Activated naive CD4-positive, alpha-beta T cell treated with anti-CD3 and anti-CD28 coated beads, Interleukin-2, amount 50 U/mL, for 24 hours (primary cell): ENCODE measurements around the gene IYD.

Experiments used
- H3K27ac Mint-ChIP-seq: one replicate; pipeline ENCODE4 v1.8.0; 2021; ENCODE audit warnings: mild to moderate bottlenecking, mixed read lengths
- H3K27me3 Mint-ChIP-seq: one replicate; pipeline ENCODE4 v1.8.0; 2021; ENCODE audit warnings: mixed read lengths
- H3K36me3 Mint-ChIP-seq: one replicate; pipeline ENCODE4 v1.8.0; 2021; ENCODE audit warnings: mixed read lengths
- H3K4me1 Mint-ChIP-seq: one replicate; pipeline ENCODE4 v1.8.0; 2021; ENCODE audit warnings: mixed read lengths
- H3K4me3 Mint-ChIP-seq: one replicate; pipeline ENCODE4 v1.8.0; 2021; ENCODE audit warnings: mild to moderate bottlenecking, mixed read lengths
- H3K9me3 Mint-ChIP-seq: one replicate; pipeline ENCODE4 v1.8.0; 2021; ENCODE audit warnings: mixed read lengths

The IYD gene

GRCh38 chr6:150336708-150337107, 32.1 kb upstream of the IYD start:
- Mint-ChIP-seq H3K36me3 (no peaks in the 10 kb centered on the region), H3K4me3 (no peak overlapping the region), H3K9me3 (no peaks in the 10 kb centered on the region), H3K27me3 (peaks cover 9% of the 10 kb centered on the region), H3K4me1 (no peaks in the 10 kb centered on the region), H3K27ac (no peak overlapping the region)

DNA sequence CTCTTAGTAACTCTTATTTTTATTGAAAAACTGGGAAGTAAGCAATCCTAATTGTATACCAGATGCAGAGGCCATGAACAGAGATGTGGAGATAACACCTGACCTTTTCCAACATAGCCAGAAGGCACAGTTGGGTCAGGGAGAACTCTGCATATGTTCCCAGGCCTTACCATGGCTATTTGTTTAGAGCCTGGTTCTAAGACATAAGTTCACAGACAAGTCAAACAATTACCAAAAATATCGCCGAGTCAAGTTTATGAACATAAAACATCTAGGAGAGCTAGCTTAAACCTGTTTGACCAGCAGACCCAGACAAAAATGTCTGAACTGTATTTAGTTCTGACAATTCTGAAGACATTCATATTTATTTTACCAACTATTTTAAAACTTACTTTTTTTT, 26.7 kb upstream of the IYD start:
- Mint-ChIP-seq H3K4me1 (no peaks in the 10 kb centered on the region), H3K27me3 (peaks cover 9% of the 10 kb centered on the region), H3K9me3 (no peaks in the 10 kb centered on the region), H3K36me3 (no peaks in the 10 kb centered on the region), H3K27ac (no peak overlapping the region), H3K4me3 (no peak overlapping the region)

- Mint-ChIP-seq H3K27ac (no peak overlapping the region), H3K36me3 (no peaks in the 10 kb centered on the region), H3K4me1 (no peaks in the 10 kb centered on the region), H3K27me3 (peaks cover 9% of the 10 kb centered on the region), H3K4me3 (no peak overlapping the region), H3K9me3 (no peaks in the 10 kb centered on the region)
Measured at GRCh38 chr6:150343434-150343833, 25.4 kb upstream of the IYD start.

- no peaks in the 10 kb centered on the region for H3K36me3 Mint-ChIP-seq
- peaks cover 7% of the 10 kb centered on the region for H3K27me3 Mint-ChIP-seq
- H3K4me3 Mint-ChIP-seq: no peak overlapping the region
- no peaks in the 10 kb centered on the region for H3K4me1 Mint-ChIP-seq
- H3K9me3 Mint-ChIP-seq: no peaks in the 10 kb centered on the region
- no peak overlapping the region for H3K27ac Mint-ChIP-seq
Measured at GRCh38 chr6:150345781-150346180, 23.0 kb upstream of the IYD start.

DNA sequence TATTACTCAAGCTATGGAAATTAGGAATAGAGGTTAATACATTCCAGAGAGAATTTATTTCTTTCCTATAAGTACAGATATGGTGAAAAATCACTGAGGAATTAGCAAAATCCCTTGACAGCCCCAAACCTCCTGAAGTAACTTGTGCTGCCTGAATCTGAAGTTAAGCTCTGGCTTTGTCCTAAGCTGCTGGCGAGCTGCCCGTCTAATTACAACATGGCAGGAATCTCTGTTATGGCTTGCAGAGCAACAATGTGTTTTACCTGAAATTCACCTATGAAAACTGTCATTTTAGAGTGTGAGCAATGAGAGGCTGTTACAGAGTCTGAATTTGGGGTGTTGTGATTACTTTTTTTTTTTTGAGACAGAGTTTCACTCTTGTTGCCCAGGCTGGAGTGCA, 22.5 kb upstream of the IYD start:
- no peaks in the 10 kb centered on the region for H3K36me3 Mint-ChIP-seq
- H3K4me3 Mint-ChIP-seq: no peak overlapping the region
- no peak overlapping the region for H3K27ac Mint-ChIP-seq
- H3K4me1 Mint-ChIP-seq: no peaks in the 10 kb centered on the region
- peaks cover 3% of the 10 kb centered on the region for H3K27me3 Mint-ChIP-seq
- no peaks in the 10 kb centered on the region for H3K9me3 Mint-ChIP-seq

GRCh38 chr6:150347845-150348244, 21.0 kb upstream of the IYD start:
- no peak overlapping the region for H3K4me3 Mint-ChIP-seq
- H3K27me3 Mint-ChIP-seq: peaks cover 1% of the 10 kb centered on the region
- no peak overlapping the region for H3K27ac Mint-ChIP-seq
- H3K9me3 Mint-ChIP-seq: no peaks in the 10 kb centered on the region
- no peaks in the 10 kb centered on the region for H3K4me1 Mint-ChIP-seq
- H3K36me3 Mint-ChIP-seq: no peaks in the 10 kb centered on the region

DNA sequence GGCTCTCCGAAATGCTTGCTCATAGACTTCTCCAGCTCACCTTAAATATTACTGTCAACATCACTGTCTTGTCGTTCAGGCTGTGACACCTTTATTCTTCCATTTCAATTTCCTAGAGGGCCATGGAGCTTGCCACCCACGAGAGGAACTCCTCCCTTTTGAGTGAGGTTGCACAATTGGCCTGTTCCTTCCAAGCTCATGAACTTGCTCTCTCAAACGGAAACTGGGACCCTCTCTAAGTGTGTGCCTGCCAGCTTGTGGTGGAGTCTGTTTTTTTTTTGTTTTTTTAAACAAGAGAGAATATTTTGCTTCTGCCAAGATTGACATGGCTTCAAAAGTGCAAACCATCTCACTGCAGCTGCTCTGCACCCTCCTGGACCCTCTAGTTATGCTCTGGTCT, 19.3 kb upstream of the IYD start:
- no peak overlapping the region for H3K4me3 Mint-ChIP-seq
- no peaks in the 10 kb centered on the region for H3K4me1 Mint-ChIP-seq
- H3K9me3 Mint-ChIP-seq: no peaks in the 10 kb centered on the region
- no peaks in the 10 kb centered on the region for H3K36me3 Mint-ChIP-seq
- H3K27ac Mint-ChIP-seq: no peak overlapping the region
- peaks cover 1% of the 10 kb centered on the region for H3K27me3 Mint-ChIP-seq

DNA sequence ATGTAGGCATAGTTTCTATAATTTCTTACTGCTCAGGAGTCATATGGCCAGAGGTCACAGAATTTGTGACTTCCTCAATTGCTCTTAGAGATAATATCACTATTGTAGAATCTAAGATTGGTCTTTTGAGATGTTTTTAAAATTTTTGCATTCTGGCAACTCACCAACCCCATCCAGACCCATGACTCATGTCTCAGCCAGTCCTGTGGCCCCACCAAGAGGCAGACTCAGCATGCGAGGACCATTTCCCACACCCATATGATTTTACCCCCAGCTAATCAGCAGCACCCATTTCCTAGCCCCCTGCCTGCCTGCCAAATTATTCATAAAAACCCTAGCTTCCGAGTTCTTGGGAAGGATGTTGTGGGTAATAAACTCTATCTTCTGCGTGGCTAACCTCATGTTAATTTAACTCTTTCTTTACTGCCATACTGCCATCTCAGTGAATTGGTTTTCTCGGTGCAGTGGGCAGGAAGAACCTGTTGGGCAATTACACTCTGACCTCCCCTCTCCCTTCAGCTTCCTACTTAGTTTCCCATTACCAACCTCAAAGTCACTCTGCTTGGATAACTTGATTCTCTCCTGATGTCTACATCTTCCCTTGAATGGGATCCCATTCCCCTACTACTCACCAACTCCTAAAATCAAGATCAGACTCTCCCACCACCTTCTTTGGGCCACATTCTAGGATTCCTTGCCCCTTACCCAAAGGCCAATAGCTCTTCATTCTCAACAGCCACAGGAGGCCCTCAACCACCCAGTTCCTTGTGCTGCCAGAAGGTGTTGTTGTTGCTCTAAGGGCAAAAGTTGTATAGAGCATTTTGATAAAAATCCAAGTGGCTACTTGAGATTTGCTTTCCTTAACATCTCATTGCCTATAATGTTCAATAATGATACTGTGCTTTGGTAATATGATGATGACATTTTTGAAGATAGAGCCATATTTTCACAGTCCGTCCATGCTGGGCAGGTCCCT, 16.2 kb upstream of the IYD start:
- no peaks in the 10 kb centered on the region for H3K9me3 Mint-ChIP-seq
- H3K36me3 Mint-ChIP-seq: no peaks in the 10 kb centered on the region
- no peak overlapping the region for H3K4me3 Mint-ChIP-seq
- H3K27me3 Mint-ChIP-seq: peaks cover 1% of the 10 kb centered on the region
- no peaks in the 10 kb centered on the region for H3K4me1 Mint-ChIP-seq
- no peak overlapping the region for H3K27ac Mint-ChIP-seq

DNA sequence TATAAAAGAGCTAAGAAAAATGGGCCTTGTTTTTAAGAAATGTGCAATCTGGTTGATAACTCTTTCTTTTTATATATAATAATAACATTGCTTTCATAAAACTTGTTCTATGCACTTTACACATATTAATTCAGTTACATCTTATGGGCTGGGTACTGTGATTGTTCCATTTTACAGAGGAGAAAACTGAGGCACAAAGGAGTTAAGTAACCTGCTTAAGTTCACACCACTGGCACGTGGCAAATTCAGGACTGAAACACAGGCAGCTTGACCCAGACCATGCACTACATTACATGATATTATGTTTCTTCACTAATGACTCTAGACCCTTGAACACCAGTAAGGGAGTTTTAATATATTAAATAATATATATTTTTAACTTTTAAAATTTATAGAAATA, 15.4 kb upstream of the IYD start:
- Mint-ChIP-seq H3K36me3 (no peaks in the 10 kb centered on the region), H3K4me3 (no peak overlapping the region), H3K4me1 (no peaks in the 10 kb centered on the region), H3K27me3 (peaks cover 1% of the 10 kb centered on the region), H3K27ac (no peak overlapping the region), H3K9me3 (no peaks in the 10 kb centered on the region)

DNA sequence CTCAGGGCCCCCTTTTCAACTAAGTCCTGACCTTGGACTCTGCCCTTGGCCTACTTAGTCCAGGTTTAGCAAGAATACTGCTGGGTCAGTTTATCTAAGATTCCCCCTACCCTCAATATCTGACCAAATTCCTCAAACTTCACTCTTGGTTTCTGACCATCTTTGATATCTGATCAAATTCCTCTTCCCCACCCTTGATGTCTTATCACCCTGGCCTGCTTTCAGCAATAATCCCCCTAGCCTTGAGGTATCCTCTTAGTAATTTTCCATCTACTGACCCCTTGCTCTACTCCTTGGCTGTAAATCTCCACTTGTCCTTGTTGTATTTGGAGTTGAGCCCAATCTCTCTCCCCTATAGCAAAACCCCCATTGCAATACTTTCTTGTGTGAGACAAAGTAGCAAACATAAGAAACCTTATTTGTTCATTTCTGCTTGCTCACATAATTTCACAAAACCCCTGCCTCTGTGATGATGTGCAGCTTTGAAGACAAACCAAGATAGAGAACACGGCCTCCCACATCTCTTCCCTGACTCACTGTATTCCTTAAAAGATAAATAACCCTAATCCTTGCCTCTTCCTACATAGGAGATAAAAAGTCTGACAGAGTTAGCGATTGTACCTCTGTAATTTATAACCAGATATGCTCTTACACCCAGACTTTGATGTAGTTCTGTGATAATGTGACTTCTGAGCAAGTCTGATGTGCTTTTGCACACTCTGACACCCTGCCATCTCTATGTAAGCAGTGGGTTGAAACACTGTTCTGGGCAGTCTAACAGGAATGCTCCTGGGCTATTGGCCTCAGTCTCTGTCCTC, 13.8 kb upstream of the IYD start:
- Mint-ChIP-seq H3K4me1 (no peaks in the 10 kb centered on the region), H3K36me3 (no peaks in the 10 kb centered on the region), H3K4me3 (no peak overlapping the region), H3K9me3 (no peaks in the 10 kb centered on the region), H3K27me3 (peaks cover 1% of the 10 kb centered on the region), H3K27ac (no peak overlapping the region)

GRCh38 chr6:150355932-150356331, 12.9 kb upstream of the IYD start:
- Mint-ChIP-seq H3K9me3 (no peaks in the 10 kb centered on the region), H3K36me3 (no peaks in the 10 kb centered on the region), H3K27me3 (peaks cover 5% of the 10 kb centered on the region), H3K4me1 (no peaks in the 10 kb centered on the region), H3K27ac (no peak overlapping the region), H3K4me3 (no peak overlapping the region)

- Mint-ChIP-seq H3K9me3 (no peaks in the 10 kb centered on the region), H3K27ac (no peak overlapping the region), H3K36me3 (no peaks in the 10 kb centered on the region), H3K4me3 (no peak overlapping the region), H3K4me1 (no peaks in the 10 kb centered on the region), H3K27me3 (peaks cover 5% of the 10 kb centered on the region)
Measured at GRCh38 chr6:150361876-150362275, 6.9 kb upstream of the IYD start.

DNA sequence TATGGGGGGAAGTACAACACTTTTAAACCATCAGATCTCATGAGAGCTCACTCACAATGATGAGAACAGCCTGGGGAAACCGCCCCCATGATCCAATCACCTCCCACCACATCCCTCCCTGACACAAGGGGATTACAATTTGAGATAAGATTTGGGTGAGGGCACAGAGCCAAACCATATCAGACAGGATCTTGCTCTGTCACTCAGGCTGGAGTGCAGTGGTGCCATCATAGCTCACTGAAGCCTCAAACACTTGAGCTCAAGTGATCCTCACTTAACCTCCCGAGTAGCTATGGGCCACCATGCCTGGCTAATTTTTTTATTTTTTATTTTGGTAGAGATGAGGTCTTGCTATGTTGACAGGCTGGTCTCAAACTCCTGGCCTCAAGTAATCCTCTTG, 5.1 kb upstream of the IYD start:
- Mint-ChIP-seq H3K27ac (no peak overlapping the region), H3K36me3 (no peaks in the 10 kb centered on the region)

GRCh38 chr6:150366118-150366778, 2.6 kb upstream of the IYD start:
- Mint-ChIP-seq H3K27me3 (peaks cover 2% of the 10 kb centered on the region), H3K9me3 (no peaks in the 10 kb centered on the region)

More for the DNA sequence above, 5.1 kb upstream of the IYD start:
- Mint-ChIP-seq H3K27me3 (peaks cover 5% of the 10 kb centered on the region), H3K4me3 (no peak overlapping the region), H3K9me3 (no peaks in the 10 kb centered on the region), H3K4me1 (no peaks in the 10 kb centered on the region)

DNA sequence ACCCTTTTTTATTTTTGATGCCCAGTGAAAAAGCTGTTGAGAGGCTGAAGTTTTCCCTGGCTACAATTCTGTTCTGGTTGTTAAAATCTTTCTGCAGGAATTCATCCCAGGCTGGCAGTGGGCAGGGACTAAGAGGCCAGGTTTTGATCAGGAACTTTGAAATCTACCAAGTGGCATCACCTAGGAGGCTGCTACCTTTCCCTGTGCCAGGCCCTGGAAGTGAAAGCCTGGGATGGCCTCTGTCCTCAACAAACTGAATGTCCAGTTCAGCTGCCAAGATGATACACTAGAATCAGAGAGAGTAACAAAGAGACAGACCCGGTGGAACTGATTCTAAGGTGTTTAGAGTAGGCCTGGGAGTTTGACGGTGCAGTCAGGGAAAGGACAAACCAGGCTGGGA, 596 bp downstream of the IYD start:
- Mint-ChIP-seq H3K27me3 (no peaks in the 10 kb centered on the region), H3K36me3 (no peaks in the 10 kb centered on the region), H3K4me3 (no peak overlapping the region), H3K4me1 (no peaks in the 10 kb centered on the region), H3K27ac (no peak overlapping the region), H3K9me3 (no peaks in the 10 kb centered on the region)

More at GRCh38 chr6:150366118-150366778, 2.6 kb upstream of the IYD start:
- H3K36me3 Mint-ChIP-seq: no peaks in the 10 kb centered on the region
- H3K4me1 Mint-ChIP-seq: no peaks in the 10 kb centered on the region
- H3K27ac Mint-ChIP-seq: no peak overlapping the region
- no peak overlapping the region for H3K4me3 Mint-ChIP-seq

- H3K27me3 Mint-ChIP-seq: peaks cover 3% of the 10 kb centered on the region
- H3K36me3 Mint-ChIP-seq: no peaks in the 10 kb centered on the region
- no peaks in the 10 kb centered on the region for H3K4me1 Mint-ChIP-seq
- H3K9me3 Mint-ChIP-seq: no peaks in the 10 kb centered on the region
- H3K27ac Mint-ChIP-seq: no peak overlapping the region
- no peak overlapping the region for H3K4me3 Mint-ChIP-seq
Measured at GRCh38 chr6:150370112-150370511, 1.3 kb downstream of the IYD start.
